Stomach (tissue), 9 donors: Measurements from ENCODE around the gene BASP1. TPM values are rescaled to one million over a fixed set of nuclear protein-coding genes. Genes with fewer than 3 reads are reported as not detected.

ENCODE experiments used
- DNase-seq, 2 donors: peaks; one replicate each; pipeline versions ENCODE4 v3.0.0 to v3.0.0-alpha.2; 2013 to 2019
- H3K27ac ChIP-seq, 5 donors: fragments of 200-600 bp in 4 of 5; sonication (generic) in 4 of 5; one replicate each; pipeline ENCODE4 v1.5.1; 2013 to 2019; ENCODE audit warnings: mild to moderate bottlenecking in 1 of 5, moderate library complexity in 1 of 5
- H3K27me3 ChIP-seq, 3 donors: fragments of 200-600 bp; sonication (generic); one replicate each; pipeline ENCODE4 v1.5.1; 2017 to 2019; ENCODE audit warnings: mixed run types in 1 of 3
- H3K36me3 ChIP-seq, 4 donors: fragments of 200-600 bp; sonication (generic); 1 replicate in 3 of 4; 2 replicates in 1 of 4; pipeline ENCODE4 v1.5.1; 2016 to 2019
- H3K4me1 ChIP-seq, 4 donors: fragments of 200-600 bp; sonication (generic); one replicate each; pipeline ENCODE4 v1.5.1; 2016 to 2019
- H3K4me3 ChIP-seq, 4 donors: fragments of 200-600 bp; sonication (generic) in 3 of 4; one replicate each; pipeline ENCODE4 v1.5.1; 2016 to 2019; ENCODE audit warnings: mild to moderate bottlenecking in 1 of 4
- H3K9me3 ChIP-seq, 4 donors: fragments of 200-600 bp; sonication (generic); one replicate each; pipeline ENCODE4 v1.5.1; 2016 to 2019
- CTCF ChIP-seq, 7 experiments: fragments of 450-650 bp in 4 of 7; fragments of 200-600 bp in 3 of 7; sonication (generic) in 3 of 7; IDR thresholded peaks; one replicate each; pipeline ENCODE4 v1.5.1; 2016 to 2019; ENCODE audit warnings: antibody characterized with exemption in 7 of 7, control low read depth in 2 of 7, mild to moderate bottlenecking in 1 of 7
- EP300 ChIP-seq: sonication (generic); formaldehyde crosslinking; IDR thresholded peaks from one replicate; pipeline ENCODE4 v1.6.1; 2017; ENCODE audit warnings: antibody characterized with exemption
- POLR2A ChIP-seq, 4 donors: fragments of 450-650 bp; IDR thresholded peaks; one replicate each; pipeline ENCODE4 v1.6.1; 2016; ENCODE audit warnings: antibody characterized with exemption in 4 of 4, control low read depth in 2 of 4, mild to moderate bottlenecking in 1 of 4, moderate library complexity in 1 of 4
- POLR2AphosphoS5 ChIP-seq, 3 donors: sonication (generic); formaldehyde crosslinking; IDR thresholded peaks; one replicate each; pipeline ENCODE4 v1.6.1; 2016; ENCODE audit warnings: antibody characterized with exemption in 3 of 3
- WGBS, 5 donors: extraction: QIAGEN DNeasy Blood & Tissue Kit in 3 of 5; methylation state at CpG; one replicate each; pipeline versions ENCODE4 v1.1.5 to v1.1.7; 2013 to 2018; 5-methylcytosine and 5-hydroxymethylcytosine counted together
- intact Hi-C: fragments of 100-400 bp; cut with DNase I; formaldehyde crosslinking; loops from one replicate; pipeline ENCODE4 v1.15.1; 2023; ENCODE audit warnings: low total_unique reads
- polyA plus RNA-seq, 3 donors: library from polyadenylated mRNA; stranded (reverse); fragments of 200-250 nt; gene quantifications; one replicate each; pipeline ENCODE4 v1.2.3, GENCODE V29; 2013
- total RNA-seq, 5 donors: library from RNA; depleted of rRNA; stranded (reverse); fragments of >200 nt; gene quantifications; one replicate each; pipeline versions ENCODE4 v1.1.0 to v1.2.3, GENCODE V29; 2014 to 2016
- donor health status: healthy with polysubstance abuse.
- donor health status: Bipolar disorder and iron deficiency.
- donor health status: healthy.

Gene BASP1
- total and polyA plus RNA-seq, 8 donors = 4.0 to 60.8 (median 16.0) TPM

- intact Hi-C loops = no loop called here
- Histone ChIP-seq H3K4me1 (no peaks in the 10 kb centered on the region), H3K27ac (no peak overlapping the region), H3K36me3 (no peaks in the 10 kb centered on the region), H3K4me3 (no peak overlapping the region), H3K27me3 (no peaks in the 10 kb centered on the region), H3K9me3 (no peaks in the 10 kb centered on the region)
- no peak for TF ChIP-seq EP300
- no peak for TF ChIP-seq CTCF (IDR thresholded peaks at IDR 0.05)
- TF ChIP-seq POLR2A (IDR thresholded peaks at IDR 0.05) = no peak
- TF ChIP-seq POLR2AphosphoS5 (IDR thresholded peaks at IDR 0.05) = no peak
- DNase-seq = no peak
- WGBS, 5 donors = 83 to 100% (median 89%) methylated on average over 2 of the region's 2 CpGs
Measured at GRCh38 chr5:17283121-17283415, 65.6 kb downstream of the BASP1 start.

- no peak overlapping the region for H3K27ac ChIP-seq
- WGBS, 5 donors = 57 to 70% (median 60%) methylated on average over 3 to 4 of the region's 4 CpGs
- H3K4me3 ChIP-seq = no peak overlapping the region
- no peaks in the 10 kb centered on the region for H3K4me1 ChIP-seq
- DNase-seq = no peak
- no peaks in the 10 kb centered on the region for H3K36me3 ChIP-seq
- H3K27me3 ChIP-seq = no peaks in the 10 kb centered on the region
- TF ChIP-seq POLR2A (IDR thresholded peaks at IDR 0.05) = no peak
- no peak for TF ChIP-seq EP300
- no peak for TF ChIP-seq POLR2AphosphoS5 (IDR thresholded peaks at IDR 0.05)
- no peak for TF ChIP-seq CTCF (IDR thresholded peaks at IDR 0.05)
- intact Hi-C loops = no loop called here
- no peaks in the 10 kb centered on the region for H3K9me3 ChIP-seq
Measured at GRCh38 chr5:17287501-17288155, 70.2 kb downstream of the BASP1 start.

GRCh38 chr5:17288570-17288969 lies 71.1 kb downstream of the BASP1 start:
- 91 to 94% (median 91%) methylated on average over 3 of the region's 3 CpGs for WGBS, 5 donors
- no peak overlapping the region for H3K27ac ChIP-seq
- TF ChIP-seq POLR2AphosphoS5 (IDR thresholded peaks at IDR 0.05) = no peak
- no peak for TF ChIP-seq EP300
- TF ChIP-seq CTCF (IDR thresholded peaks at IDR 0.05) = no peak
- TF ChIP-seq POLR2A (IDR thresholded peaks at IDR 0.05) = no peak
- no peaks in the 10 kb centered on the region for H3K36me3 ChIP-seq
- no peak overlapping the region for H3K4me3 ChIP-seq
- no peaks in the 10 kb centered on the region for H3K27me3 ChIP-seq
- no peak for DNase-seq
- H3K4me1 ChIP-seq = no peaks in the 10 kb centered on the region
- intact Hi-C loops = no loop called here
- H3K9me3 ChIP-seq = no peaks in the 10 kb centered on the region

- Histone ChIP-seq H3K4me1 (no peaks in the 10 kb centered on the region), H3K27me3 (no peaks in the 10 kb centered on the region), H3K4me3 (no peak overlapping the region), H3K9me3 (no peaks in the 10 kb centered on the region), H3K27ac (no peak overlapping the region), H3K36me3 (no peaks in the 10 kb centered on the region)
- no peak for DNase-seq
- WGBS, 5 donors = 43 to 66% (median 56%) methylated on average over 16 of the region's 16 CpGs
- intact Hi-C loops = no loop called here
- no peak for TF ChIP-seq EP300
- no peak for TF ChIP-seq POLR2AphosphoS5 (IDR thresholded peaks at IDR 0.05)
- TF ChIP-seq CTCF (IDR thresholded peaks at IDR 0.05) = no peak
- TF ChIP-seq POLR2A (IDR thresholded peaks at IDR 0.05) = no peak
Measured at GRCh38 chr5:17289681-17290539, 72.5 kb downstream of the BASP1 start.
